GM15510 (cell line): ENCODE data around the gene RNF115.

Experiments
- POLR2A ChIP-seq: IDR thresholded peaks from 3 replicates; pipeline ENCODE4 v1.6.1; 2011; ENCODE audit warnings: borderline replicate concordance; ENCODE audit not compliant: insufficient read length; ENCODE audit errors: extremely low read depth

Gene RNF115

DNA sequence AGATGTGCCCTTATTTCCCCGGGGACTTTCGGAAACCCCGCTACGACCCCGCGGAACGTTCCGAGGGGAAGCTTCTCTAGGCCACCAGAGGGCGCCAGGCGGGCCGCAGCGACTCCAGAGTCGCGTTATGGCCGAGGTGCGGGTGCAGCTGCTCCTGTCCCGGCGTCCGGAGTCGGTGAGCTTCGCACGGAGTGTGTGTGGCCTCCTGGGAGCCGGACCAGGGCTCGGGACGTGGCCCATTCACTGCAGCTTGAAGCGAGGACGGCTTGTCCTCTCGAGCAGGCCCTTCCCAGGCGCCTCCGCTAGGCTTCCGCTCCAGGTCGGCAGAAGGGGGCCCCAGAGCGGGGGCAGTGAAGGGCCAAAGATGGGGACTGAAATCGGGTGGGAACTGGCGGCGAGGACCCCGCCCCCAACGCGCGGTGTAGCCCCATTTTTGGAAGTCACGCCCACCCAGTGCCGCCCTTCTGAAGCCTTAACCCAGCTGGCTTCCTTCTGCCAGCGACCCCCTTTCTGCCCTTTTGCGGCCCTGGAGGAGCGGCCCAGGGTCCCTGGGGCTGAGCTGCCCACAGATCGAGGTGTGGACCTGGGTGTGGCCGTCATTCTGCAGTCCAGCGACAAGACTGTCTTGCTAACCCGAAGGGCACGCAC is 21.7 kb upstream of the RNF115 start, which contains the start of gene NUDT17:
Gene NUDT17 (plus strand): TSS at position 117 of the 648 bp plus-strand sequence. CDS start 11 bp downstream, at position 128.
- TF ChIP-seq POLR2A, result peak; percentile 48

DNA sequence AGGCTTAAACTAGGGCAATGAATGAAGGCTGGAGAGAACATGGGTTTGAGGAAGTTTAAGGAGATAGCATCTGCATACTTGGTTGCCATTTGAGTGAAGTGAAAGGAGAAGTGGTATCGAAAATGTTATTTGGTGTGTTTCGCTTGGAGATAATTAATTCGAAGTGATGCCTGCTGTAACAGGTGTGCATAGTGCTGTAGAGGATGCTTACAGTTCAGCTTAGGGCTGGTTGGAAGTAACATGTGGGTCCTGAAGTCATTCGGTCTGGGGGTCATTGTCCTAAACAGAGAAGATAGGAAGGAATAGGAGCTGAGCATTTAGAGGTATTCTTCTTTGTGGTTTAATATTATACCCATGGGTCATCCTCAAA is 21.2 kb upstream of the RNF115 start:
- TF ChIP-seq POLR2A, result no peak

DNA sequence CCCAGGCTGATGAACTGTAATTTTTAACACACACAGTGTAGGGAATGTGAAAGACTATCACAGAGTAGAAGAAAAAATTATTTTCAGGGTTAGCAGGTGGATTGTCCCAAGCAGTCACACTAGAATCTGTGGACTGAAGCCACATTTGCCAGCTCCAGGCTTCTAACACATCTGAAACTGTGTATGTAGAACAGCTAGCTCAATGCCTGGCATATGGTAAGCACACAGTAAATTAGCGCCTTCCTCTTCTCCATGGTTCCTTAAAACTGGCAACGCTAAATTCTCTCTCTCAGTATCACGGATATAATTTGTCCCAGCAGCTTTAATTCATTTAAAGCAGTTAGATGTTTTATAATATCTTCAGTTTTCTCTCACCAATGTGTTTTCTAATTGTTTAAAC is 19.1 kb upstream of the RNF115 start:
- TF ChIP-seq POLR2A, result no peak

DNA sequence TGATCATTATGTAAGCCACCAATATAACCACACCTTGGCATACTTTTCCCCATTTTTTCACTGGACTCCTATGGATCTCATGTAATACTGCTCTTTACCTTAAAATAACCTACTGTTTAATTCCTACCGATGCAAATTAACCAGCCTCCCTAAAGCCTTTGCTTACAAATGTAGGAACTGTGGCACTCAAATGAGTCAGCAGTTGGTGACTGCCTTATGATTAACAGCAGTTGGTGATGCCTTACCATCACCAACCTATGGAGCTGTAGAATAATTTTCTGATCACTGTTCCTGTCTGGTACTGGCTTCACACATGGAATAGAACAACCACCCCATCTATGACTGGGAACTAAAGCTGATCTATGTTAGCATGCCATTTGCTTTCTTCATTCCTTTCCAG is 13.8 kb upstream of the RNF115 start:
- no peak for TF ChIP-seq POLR2A

DNA sequence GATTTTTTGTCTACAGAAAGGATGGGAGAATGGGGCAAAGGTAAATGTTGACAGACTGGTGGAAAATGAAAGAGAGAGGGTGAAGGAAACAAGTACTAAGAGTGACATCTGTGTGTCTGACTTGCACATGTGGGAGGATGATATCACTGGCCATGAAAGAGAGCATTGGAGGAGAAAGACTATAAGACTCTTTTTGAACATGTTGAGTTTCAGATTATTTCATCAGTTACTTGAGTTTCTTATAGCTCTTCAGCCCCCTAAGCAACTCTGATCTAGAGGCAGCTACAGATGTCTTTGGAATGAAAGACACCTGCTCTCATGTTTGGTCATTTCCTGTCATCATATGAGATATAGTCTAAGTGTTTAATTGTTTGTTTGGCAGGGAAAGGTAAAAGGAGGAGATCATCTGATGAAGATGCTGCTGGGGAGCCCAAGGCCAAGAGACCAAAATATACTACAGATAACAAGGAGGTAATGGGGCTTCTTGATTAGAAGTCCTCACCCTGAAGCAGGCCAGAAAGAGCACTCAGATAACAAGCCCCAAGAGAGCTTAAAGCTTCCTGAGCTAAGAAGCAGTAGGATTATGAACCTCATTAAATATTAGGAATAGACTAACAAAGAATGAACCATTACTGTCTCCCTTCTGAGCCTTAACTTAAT is 4.6 kb upstream of the RNF115 start:
- TF ChIP-seq POLR2A, result no peak

DNA sequence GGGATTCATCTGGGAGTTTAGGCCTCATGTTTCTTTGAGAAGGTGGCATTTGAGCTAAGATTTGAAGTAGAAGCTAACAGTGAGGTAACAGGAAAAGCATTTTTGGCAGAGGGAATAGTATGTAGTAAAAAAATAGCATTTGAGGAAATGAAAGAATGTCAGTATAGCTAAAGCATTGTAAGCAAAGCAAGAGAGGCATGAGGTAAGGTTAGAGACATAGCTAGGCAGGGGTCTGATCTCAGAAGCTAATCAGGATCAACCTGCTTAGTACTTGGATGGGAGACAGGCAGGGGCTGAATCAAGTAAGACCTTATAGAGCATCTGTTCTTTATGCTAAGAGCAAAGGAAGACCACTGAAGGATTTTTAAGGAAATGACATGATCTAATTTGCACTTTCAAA is 4.1 kb upstream of the RNF115 start:
- TF ChIP-seq POLR2A, result no peak

DNA sequence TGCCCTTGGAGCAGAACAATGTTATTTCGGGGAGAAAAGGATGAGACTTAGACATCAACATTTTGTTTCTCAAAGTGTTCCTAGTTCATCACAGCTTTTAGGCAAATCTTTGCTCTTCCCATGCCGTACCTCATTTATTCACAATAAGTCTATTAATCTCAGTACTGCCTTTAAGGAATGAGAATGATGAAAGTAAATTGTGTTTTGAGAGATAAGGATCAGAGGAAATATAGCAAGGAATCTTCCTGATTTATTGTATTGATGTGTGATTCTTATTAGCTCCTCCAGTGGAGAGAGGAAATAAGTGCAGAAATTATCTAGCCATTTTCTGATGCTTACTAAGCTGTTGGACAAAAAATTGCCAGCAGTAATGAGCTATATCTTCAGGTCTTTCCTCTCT is 2.1 kb upstream of the RNF115 start:
- no peak for TF ChIP-seq POLR2A

DNA sequence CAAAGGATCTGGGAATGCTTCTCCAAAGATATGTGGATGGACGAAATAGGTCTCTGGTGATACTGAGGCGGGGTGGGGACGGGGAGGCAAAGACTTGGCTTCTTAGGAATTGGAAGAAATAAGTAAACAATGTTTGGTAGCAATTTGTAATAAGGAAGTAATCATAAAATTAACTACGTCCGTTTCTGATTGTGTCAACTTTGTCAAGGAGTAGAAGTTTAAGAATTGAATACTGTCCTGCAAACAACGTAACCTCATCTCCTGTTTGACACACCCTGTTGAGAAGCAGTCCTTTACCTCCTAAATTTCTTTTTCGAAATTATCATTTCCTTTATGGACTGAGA is 576 bp upstream of the RNF115 start:
- no peak for TF ChIP-seq POLR2A

DNA sequence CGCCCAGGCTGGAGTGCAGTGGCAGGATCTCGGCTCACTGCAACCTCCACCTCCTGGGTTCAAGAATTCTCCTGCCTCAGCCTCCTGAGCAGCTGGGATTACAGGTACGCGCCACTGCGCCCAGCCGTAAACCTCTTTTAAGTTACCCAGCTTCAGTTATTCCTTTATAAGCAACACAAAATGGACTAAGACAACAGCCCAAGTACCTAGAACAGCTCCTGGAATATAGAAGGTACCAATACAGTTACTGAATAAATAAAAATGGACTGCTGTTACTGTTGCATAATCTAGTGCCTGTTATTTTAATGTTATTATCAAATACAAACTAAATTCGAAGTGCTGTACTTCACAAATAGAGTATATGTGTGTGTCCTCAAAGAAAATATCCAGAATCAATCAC is 17.1 kb downstream of the RNF115 start:
- no peak for TF ChIP-seq POLR2A

DNA sequence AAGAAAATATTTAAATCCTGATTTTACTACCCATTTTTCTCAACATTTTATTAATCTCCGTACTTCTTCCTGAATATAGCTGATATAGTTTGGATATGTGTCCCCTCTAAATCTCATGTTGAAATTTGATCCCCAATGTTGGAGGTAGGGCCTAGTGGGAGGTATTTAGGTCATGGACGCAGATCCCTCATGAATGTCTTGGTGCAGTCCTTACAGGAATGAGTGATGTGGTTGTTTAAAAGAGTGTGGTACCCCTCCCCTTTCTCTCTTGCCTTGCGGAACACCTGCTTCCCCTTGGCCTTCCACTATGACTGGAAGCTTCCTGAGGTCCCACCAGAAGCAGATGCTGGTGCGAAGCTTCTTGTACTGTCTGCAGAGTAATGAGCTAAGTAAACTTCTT is 17.5 kb downstream of the RNF115 start:
- no peak for TF ChIP-seq POLR2A

DNA sequence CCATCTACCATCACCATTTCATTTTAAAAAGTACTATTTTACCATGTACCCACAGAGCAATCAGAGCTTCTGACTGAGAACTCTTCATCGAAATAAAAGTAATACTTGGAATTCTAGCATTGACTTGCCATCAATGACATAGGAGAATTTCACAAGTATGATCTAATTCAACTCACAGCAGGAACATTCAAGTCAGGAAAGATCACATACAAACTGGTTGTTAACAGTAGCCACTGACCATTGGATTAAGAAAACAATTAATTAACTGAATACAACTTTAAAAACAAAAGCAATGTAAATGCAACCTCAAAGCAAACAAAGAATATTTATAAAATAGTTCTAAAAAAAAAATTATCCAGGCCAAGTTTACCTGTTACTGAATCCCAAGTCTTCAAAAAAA is 18.8 kb downstream of the RNF115 start:
- no peak for TF ChIP-seq POLR2A

DNA sequence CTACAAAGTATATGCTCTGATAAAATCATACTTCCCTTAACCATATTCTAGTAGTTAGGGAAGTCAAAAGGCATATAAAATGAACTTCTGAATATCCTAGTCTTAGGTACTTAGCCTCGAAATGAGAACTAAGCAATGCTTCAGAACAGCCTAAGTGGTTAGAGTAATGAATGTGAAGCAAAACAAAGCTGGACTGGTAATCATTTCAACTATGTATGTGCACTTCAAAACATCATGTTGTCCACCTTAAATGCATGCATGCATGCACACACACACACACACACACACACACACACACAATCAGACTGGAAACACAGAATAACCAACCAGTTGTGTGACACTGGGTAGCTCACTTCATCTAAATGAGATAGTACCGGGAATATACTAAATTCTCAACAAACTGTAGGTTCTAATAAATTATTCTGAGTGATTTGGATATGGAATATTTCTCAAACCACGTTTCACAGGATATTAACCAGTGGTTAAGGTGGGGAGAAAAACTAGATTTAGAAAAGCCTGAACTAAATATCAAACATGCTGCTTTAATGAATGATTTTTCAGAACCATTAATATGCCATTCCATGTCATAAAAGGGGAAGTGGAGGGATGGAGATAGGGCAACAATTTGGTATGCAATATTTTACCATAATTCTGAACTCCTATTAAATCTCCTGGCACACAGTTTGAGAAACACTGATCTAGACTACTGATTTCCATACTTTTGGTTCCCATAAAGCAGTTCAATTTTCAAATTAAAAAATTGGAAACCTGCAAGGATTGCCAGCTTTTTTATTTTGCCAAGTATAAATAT is 19.5 kb downstream of the RNF115 start:
- TF ChIP-seq POLR2A, result no peak

DNA sequence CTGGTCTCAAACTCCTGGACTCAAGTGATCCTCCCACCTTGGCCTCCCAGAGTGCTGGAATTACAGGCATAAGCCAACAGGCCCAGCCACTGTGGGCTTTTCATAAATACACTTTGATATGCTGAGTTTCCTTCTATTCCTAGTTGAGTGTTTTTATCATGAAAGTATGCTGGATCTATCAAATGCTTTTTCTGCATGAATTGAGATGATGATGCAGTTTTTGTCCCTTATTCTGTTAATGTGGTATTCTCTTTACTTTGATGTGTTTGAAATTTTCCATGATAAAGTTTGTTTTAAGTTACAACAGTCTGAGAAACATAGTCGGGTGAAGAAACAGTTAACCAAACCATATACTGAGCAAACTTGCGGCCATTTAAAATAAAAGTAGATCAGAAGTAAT is 24.1 kb downstream of the RNF115 start:
- no peak for TF ChIP-seq POLR2A

DNA sequence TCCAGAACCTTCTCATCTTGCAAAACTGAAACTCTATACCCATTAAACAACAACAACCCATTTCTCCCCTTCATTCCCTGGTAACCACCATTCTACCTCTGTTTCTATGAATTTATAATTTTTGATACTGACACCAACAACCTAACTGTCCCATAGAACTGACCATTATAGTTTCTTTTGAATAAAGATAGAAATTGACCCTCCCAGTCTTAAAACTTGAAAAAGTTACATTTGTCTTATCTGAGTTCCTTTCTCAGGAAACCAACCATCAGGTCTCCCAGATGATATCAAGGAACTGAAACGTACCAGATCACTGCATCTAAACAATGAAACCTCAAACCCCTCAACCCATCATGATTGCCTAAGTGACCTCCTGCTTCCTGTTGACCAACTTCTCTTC is 27.1 kb downstream of the RNF115 start:
- no peak for TF ChIP-seq POLR2A

DNA sequence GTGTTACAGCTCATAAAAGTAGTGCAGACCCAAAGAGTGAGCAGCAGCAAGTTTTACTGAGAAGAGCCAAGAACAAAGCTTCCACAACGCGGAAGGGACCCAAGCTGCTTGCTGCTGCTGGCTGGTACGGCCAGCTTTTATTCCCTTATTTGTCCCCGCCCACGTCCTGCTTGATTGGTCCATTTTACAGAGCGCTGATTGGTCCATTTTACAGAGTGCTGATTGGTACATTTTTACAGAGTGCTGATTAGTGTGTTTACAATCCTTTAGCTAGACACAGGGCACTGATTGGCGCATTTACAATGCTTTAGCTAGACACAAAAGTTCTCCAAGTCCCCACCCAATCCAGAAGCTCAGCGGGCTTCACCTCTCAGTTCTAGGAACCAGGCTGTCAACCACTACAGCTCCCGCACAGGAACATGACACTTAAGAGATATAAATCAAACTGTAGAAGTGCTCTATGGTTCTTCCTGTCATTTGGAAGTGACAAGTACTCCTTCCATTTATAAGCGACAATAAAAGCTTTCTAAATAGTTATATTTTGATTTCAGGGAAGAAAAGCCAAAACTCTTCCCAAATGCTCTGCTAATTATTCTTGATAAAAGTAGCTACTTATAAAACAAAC is 28.5 kb downstream of the RNF115 start:
- no peak for TF ChIP-seq POLR2A
